Suppressor macrophage (primary cell): ENCODE results near the gene CCDC102A.
"Not testable (repeated sequence)": the region's sequence is repeated elsewhere in the genome, so short reads cannot be mapped to it uniquely, and the experiment has no call there.

Source experiments
- DNase-seq, 4 experiments: peaks; one replicate each; pipeline ENCODE4 v3.0.0-alpha.2; 2020 to 2022

Gene CCDC102A

DNA sequence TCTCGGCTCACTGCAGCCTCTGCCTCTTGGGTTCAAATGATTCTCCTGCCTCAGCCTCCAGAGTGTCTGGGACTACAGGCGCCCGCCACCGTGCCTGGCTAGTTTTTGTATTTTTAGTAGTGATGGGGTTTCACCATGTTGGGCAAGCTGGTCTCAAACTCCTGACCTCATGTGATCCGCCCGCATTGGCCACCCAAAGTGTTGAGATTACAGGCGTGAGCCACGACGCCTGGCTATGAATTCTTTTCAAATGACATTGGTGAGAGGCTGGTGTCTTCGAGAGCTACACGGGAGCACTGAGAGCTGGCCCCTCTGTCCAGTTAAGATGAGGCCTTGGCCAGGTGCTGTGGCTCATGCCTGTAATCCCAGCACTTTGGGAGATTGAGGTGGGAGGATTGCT is 36.4 kb downstream of the CCDC102A start:
- DNase-seq, result not testable (repeated sequence)

DNA sequence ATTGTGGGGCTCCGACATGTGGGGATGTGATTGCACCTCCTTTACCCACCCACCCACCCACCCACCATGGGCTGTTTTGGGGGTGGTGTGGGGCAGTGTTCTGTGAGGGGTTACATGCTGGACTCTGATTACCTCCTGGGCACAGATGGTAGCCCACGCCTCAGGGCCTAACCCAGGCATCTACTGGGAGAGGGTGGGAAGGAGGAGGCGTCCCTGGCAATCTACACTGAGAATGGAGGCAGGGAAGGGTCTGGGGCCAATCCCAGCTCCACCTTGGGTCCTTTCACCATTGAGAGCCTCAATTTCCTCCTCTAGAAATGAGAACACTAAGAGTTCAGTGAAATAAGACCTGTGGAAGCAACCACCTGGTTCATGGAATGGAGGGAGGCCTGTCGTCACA is 38.3 kb downstream of the CCDC102A start:
- no peak for DNase-seq

DNA sequence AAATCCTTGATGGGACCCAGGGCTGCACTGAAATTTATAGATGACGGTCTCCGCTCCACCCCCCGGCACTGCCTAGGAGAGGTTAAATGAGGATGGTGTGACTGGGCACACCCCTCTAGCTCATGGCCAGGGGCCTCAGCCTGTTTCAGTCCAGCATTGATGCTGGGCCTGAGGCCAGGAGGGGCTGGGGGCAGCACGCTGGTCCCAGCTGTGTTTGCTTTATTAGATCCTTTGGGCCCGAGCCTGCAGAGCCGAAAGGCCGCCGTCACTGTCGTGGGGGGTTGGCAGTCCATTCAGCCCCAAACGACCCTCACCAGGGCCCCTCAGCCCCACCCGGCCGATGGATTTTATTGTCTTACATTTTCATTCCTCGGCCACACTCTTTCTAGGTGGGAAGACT is 39.2 kb downstream of the CCDC102A start:
- DNase-seq, result no peak

DNA sequence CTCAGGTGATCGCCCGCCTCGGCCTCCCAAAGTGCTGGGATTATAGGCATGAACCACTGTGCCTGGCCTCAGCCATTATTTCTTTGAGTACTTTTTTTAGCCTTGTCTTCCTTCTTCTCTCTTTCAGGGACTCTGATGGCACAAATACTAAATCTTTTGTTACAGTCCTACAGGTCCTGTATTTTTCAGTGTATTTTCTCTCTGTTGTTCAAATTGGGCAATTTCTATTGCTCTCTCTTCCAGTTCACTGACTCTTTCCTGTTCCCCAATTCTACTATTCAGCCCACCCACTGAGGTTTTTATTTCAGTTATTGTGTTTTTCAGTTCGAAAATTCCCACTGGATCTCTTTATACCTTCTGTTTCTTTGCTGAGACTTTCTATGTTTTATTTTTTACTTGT is 42.6 kb downstream of the CCDC102A start:
- DNase-seq, result no peak

DNA sequence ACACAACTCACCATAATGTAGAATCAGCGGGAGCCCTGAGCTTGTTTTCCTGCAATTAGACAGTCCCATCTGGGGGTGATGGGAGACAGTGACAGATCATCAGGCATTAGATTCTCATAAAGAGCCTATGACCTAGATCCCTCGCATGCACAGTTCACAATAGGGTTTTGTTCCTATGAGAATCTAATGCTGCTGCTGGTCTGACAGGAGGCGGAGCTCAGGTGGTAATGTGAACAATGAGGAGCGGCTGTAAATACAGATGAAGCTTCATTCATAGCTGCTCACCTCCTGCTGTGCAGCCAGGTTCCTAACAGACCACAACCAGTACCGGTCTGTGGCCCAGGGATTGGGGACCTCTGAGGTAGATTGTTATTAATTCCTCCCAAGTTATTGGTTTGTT is 47.1 kb downstream of the CCDC102A start:
- DNase-seq, result no peak

DNA sequence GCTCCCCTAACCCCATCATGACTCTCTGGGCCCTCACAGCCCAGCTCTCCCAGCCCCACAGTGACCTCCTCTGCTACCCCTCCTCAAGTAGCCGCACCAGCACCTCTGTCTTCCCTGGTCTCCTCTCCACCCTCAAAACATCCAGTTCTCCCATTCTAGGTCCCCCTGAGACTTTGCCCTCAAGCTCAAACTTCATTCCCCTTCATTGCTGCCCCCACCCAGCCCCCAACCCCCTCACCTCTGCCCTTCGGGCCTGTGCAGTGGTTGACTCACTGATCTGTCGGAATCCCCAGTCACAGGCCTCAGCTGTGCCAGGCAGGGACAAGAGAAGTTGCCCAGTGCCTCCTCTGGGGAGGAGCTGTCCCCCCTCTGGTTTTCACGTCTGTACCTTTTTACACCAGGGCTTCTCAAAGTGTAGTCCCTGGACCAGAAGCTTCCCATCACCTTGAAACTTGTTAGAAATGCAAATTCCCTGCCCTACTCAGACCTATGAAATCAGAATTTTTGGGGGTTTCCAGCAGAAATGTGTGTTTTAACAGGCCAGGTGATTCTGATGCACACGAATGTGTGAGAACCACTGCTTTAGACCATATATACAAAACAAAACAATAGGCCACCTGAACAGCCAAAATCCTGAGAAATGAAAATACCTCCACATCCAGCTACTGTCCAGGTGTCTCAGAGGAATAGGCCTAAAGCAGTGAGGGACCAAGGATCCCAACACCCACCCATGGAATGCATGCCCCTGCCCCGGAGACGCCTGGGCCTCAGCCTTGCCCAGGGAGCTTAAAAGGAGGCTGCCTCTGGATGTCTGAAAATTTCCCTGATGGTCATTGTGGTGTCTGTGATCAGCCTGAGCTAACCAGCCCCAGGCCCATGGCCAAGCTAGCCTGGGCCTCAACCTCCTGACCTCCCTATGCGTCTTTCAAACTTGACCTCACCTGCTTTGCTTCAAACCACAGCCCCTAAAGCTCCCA is 49.2 kb downstream of the CCDC102A start:
- no peak for DNase-seq

DNA sequence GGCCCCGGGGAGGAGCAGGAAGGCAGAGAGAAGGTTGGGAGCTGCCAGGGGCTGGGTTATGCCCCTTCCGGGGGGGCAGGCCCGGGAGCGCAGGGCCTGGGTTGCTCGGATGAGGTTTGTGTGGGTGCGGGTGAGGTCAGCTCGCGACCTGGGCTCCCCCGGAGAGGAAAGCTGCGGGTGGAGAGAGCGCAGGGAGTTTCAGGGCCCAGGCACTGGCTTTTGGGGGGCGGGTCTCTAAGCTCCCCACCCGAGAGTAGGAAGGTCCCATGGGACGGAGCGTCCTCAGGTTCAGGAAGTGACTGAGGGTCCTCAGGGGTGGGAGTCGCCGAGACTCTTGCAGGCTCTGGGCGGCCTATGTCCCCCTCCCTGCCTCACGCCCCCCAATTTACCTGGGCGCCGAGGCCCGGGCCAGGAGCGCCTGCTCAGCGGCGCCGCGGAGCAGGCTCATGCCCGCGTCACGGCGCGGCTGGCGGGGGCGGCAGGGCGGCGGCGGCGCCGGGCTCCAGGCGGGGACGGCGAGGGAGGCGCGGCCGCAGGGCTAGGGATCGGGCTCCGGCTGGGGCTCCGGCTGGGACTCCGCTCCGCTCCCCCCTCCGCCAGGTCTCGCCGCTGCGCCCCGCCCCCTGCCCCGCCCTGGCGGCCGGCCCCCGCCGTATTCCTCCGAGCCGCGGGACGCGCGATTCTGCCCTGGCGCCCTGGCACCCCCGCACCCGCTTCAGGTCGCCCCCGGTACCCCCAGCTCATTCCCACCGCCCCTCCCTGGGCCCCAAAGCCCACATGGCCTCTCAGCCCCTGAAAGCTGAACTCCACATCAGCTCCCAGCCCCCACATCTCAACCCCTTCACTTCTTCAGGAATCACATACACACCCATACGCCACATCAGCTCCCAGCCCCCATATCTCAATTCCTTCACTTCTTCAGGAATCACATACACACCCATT is 50.2 kb downstream of the CCDC102A start, which contains the start of gene DOK4:
Gene DOK4 (minus strand): TSS at position 578 of the 942 bp plus-strand sequence. CDS start 6,986 bp downstream, outside the sequence.
- peak; percentile 52 to 91 (median 73) for DNase-seq

DNA sequence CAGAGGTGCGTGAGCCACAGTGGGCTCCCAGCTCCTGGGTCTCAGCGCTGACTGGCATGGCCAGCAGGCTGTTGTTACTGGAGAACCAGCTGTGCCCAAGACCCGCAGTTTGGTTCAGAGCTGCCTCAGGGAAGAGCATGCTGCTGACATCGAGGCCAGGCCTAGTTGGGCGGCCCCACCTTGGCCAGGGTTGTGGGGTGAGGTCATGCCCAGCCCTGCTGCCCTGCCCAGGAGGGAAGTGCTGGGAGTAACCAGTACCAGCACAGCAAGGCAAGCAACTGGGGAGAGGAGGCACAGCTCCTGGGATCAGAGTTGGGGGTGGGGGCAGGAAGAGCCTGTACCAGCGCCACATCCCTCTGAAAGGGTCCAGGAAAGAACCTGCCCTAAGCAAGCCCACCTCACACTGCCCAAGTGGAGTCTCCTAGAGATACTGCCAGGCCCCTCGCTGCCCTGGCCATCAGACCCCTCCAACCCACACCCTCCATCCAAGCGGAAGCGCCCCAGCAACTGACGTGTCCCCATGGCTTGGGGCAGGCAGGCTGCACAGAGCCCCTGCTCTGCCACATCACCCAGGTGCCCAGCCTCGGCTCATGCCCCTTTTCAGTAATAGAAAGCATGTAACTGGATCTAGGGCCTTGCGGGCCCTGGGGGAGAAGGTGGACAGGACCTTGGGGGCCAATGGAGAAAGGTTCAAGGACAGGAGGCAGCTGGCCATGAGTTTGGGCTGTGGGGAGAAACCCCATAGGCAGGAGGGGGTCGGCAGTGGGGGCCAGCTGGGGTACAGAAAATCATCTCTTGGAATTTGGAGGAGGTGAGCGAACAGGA is 51.1 kb downstream of the CCDC102A start:
- no peak for DNase-seq

DNA sequence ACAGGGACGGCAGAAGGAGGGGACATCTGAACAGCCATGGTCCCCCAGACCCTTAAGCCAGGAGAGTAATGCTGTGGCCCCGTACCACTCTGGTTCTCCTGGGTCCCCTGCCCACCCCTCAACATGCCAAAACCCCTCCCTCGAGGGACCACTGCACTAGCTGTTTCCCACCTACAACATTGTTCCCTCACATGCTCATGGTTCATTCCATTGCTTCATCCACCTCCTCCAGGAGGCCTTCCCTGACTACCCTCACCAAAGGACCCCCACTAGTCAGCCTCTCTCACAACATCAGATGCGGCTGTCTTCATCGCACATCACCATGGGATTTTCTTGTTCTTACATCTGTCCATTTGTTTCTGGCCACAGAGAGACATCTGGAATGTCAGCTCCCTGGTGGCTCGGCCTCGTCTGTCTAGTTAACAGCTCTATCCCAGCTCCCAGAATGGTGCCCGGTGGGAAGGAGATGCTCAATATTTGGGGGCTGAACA is 51.8 kb downstream of the CCDC102A start:
- no peak for DNase-seq

DNA sequence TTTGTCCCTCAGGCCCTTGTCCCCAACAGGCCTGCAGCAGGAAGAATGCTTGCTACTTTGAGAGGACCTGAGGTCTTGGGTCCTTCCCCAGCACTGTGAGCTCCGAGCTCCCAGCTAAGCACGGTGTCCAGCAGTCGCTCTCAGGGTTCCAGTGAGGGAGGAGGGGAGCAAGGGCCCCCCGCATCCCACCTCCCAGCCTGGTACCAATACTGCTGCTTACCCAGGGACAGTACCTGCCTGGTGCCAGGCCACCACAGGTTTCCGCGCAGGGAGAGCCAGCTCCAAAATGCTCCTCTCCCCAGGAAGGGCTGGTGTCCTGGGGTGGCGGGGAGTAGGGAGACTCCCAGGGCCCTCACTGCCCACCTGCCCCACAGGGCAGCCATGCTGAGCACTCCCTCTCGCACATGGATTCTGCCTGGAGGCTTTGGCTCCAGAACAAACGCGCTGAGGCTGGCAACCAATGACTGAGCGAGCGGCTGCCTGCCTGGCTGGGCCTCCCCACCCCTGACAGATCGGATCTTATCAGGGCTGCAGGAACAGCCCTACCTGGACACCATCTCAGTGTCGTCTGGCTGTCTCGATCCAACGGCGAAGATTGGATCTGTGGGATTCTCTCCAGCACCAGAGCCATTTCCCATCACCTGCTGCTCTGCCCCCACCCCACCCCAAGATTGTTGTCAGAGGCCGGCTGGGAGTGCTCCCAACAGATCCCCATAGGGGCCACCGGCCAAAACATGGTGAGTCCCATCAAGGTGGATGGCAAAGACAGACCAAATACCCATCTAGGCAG is 52.5 kb downstream of the CCDC102A start:
- DNase-seq, result no peak

DNA sequence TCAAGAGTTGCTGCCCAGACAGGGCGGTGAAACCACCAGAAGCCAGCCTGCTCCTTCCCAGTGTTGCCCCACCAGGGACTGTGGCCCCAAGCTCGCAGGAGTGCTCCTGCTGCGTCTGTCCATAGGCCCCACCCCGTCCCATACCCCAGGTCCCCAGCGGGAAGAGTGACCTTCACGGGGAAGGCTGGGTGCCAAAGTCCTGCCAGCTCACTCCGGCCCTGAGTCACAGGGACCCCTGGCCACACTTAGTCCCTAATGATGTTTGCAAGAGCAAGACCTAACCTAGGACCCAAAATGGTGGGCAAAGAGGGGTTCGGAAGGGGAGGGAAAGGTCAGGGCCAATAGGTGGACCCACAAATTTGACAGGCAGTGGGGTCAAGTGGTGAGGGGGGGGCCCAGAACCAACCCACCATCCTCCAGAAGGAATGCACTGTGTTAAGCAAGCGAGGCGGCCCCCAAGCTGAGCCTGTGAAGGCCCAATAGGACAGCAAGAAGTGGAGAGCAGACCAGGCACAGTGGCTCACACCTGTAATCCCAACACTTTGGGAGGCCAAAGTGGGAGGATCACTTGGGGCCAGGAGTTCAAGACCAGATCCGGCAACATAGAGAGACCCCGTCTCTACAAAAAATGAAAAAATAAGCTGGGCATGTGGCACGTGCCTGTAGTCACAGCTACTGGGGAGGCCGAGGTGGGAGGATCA is 53.4 kb downstream of the CCDC102A start:
- DNase-seq, result no peak

DNA sequence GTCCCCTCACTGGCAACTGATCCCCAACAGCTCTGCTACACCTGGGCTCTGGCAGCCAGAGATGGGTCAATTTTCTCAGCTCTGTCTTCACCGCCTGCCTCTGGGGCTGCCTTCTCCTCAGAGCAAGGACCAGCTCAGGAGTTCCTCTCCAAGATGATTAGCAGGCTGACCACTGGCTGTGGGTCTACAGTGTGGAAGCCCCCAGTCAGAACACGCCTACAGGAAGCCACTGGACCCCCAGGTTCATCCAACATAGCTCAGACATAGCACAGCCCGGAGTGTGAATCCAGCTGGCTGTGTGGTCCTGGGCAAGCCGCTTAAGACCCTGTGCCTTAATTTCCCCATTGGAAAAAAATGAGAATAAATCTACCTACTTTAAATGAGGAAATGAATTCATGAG is 55.0 kb downstream of the CCDC102A start:
- no peak for DNase-seq

DNA sequence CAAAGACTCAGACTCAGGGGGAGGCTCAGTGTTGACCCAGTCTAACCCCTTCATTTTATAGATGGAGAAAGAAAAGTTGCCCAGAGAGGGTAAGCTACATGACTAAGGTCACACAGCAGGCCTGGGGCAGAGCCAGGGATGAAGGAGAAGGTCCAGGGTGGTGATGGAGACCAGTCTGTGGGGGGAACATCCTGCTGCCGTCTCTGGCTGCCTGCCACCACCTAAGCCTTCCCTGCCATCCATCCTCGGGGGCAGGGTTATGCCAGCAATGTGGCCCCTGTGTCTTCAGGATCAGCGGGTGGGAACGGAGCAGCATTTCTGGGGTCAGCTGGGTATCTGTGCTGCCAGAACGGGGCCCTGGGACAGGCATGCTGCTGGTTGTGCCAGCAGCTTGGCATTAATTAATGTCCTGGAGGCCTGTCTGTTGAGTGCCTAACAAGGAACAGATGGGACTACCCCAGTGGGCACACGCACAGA is 55.6 kb downstream of the CCDC102A start:
- DNase-seq, result no peak

DNA sequence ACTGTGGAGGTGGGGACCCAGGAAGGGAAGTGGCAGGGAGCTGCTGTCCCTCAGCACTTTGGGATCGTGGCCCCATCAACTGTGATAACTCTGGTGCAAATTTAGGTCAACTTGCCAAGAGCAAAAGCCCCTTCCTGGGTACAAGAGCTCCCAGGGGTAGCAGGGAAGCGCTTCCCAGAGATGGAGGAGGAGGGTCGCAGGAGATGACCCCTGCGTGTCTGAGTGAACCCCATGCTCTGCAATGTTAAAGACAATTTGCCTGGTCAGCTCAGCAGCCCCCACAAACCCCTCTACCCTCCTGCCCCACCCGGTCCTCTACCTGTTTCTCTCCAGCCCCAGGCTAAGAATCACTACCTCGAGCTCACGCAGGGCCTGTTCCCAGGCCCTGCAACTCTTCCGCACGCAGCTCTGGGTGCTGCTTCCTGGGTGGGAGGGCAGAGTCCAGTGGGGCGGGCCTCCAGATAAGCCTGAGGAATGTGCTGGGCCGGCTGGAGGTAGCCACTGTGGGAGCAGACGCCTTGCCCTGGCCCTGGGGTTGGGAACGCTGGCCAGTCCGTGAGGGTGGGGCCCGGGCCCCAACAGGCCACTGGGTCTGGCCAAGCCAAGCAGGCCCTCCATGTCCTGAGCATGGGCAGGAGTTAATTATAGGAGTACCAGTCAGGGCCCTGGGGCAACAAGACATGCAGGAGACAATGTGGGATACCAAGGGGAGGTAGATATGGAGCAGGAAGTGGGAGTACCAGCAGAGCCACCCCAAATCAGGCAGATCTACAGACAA is 56.2 kb downstream of the CCDC102A start:
- no peak for DNase-seq

DNA sequence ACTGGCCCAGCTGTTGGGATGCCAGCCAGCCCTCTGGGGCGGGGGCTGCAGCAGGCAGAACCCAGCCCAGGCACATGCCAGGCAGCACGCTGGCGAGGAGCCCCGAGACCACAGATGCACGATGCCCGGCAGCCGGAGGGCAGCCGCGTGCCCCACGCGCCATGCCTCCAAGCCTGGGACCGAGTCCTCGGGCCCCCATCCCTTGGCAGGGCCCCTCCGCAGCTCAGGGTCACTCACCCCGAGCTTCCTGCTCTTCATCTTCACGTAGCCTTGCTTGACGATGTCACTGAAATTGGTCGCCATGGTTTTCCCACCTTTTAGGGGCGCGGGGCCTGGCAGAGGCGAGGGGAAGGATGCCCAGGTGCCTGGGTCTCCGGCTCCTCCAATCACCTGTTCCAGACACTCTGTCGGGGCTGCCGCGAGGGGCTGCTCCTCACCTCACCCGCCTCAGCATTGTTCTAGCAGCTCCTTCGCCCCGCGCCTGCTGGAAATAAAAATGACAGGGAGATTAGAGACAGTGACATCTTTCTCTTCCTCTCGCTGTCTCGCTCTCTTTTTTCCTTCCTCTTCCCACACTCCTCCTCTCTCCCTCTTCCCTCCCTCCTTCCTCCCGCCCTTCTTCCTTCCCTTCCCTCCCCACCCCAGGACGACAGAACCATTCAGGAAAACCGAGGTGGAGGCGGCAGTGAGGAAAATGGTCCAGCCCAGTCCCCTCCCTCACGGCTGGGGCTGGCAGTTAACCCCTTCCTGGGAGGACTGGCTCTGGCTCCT is 57.0 kb downstream of the CCDC102A start:
- no peak for DNase-seq

DNA sequence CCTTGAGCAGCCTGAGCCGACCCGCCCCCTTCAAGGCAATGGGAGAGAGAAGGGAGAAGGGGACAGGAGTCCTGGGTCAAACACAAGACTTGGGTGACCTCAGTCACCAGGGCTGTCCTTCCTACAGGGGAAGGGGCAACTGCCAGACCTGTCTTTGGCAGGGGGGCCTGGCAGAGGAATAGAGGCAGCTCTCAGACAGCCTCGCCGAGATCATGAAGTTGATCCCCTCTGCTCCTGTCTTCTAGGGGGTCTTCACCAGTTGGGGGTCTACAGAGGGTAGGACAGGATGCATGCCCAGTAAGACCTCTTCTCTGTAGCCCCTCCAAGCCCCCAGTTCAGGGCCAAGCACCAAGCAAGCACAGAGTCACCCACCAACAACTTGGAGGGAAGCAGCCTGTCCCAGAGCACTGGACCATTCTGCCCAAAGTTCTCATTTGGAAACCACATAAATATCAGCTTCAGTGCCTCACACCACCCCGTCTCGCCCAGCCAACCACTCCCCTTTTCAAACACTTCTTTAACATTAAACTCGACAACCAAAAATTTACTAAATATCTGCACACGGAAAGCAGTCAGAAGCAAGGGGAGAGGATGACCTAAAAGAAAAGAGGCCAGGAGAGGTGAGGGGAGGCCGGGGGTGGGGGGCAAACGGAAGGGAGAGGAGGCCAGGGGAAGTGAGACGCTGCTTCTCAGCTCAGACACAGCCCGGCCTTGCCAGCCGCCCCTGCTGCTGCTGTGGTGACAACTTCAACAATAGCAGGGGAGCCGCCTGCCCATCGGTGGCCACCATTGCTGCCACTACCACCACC is 57.8 kb downstream of the CCDC102A start:
- peak in 1 of 4 experiments; percentile 16 for DNase-seq

DNA sequence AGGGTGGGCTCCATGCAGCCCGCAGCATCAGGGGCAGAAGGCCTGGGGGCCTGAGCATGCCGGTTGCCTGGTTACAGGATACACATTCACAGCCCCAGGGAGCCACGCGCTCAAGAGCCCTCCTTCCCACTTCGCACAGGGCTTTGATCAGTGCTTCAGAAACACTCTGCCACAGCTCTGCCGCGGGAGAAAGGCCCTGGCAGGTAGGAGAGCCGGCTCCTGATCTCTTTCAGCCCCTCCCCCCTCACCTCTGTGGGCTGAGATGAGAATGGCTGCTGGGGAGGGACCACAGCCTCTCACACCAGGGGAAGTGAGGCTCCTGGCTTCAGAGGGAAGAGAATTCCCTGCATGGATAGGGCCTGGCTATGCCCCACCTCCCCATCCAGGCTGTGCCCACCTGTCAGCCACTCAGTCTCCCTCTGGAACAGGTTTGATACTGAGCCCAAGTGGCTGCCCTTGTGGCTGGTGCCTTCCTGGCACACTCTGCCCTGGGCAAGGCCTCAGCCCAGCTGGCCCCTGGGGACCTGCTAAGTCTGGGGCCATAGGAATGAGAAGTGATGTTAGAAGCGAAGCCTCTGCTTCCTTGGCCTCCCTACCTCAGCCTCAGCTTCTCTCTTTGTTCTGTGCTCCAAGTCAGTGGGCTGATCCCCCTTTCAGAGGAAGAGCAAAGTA is 58.7 kb downstream of the CCDC102A start:
- DNase-seq, result no peak
